Immature natural killer cell (primary cell): Measurements from ENCODE around the gene ENTHD1. TPM values are rescaled to one million over a fixed set of nuclear protein-coding genes. Genes with fewer than 3 reads are reported as not detected.

Experiments used
- DNase-seq, 3 donors: peaks; one replicate each; pipeline ENCODE4 v3.0.0; 2022; ENCODE audit warnings: mixed read lengths in 1 of 3
- H3K27ac Mint-ChIP-seq, 6 donors: one replicate each; pipeline ENCODE4 v1.8.0; 2020; ENCODE audit warnings: mixed read lengths in 6 of 6, mild to moderate bottlenecking in 5 of 6, inconsistent platforms in 4 of 6, moderate library complexity in 3 of 6
- H3K27me3 Mint-ChIP-seq, 3 donors: one replicate each; pipeline ENCODE4 v1.8.0; 2020 to 2021; ENCODE audit warnings: low read depth in 3 of 3, mild to moderate bottlenecking in 3 of 3, mixed read lengths in 3 of 3, moderate library complexity in 3 of 3, inconsistent platforms in 1 of 3
- H3K36me3 Mint-ChIP-seq, 3 donors: one replicate each; pipeline ENCODE4 v1.8.0; 2020; ENCODE audit warnings: mixed read lengths in 3 of 3, inconsistent platforms in 2 of 3, mild to moderate bottlenecking in 2 of 3
- H3K4me1 Mint-ChIP-seq, 2 donors: one replicate each; pipeline ENCODE4 v1.8.0; 2020; ENCODE audit warnings: inconsistent platforms in 2 of 2, mild to moderate bottlenecking in 2 of 2, mixed read lengths in 2 of 2, moderate library complexity in 1 of 2
- H3K4me3 Mint-ChIP-seq, 5 donors: one replicate each; pipeline ENCODE4 v1.8.0; 2020; ENCODE audit warnings: mild to moderate bottlenecking in 5 of 5, mixed read lengths in 5 of 5, inconsistent platforms in 3 of 5, moderate library complexity in 3 of 5
- H3K9me3 Mint-ChIP-seq, 6 donors: one replicate each; pipeline ENCODE4 v1.8.0; 2020; ENCODE audit warnings: mild to moderate bottlenecking in 6 of 6, mixed read lengths in 6 of 6, inconsistent platforms in 4 of 6, moderate library complexity in 3 of 6
- polyA plus RNA-seq, 3 donors: library from polyadenylated mRNA; unstranded; fragments of 300-500 nt; fragmentation: Illumina TruSeq; gene quantifications; one replicate each; pipeline ENCODE4 v1.2.3, GENCODE V29; 2021

ENTHD1 gene
- polyA plus RNA-seq, 3 donors from 2014 or later: not detected

DNA sequence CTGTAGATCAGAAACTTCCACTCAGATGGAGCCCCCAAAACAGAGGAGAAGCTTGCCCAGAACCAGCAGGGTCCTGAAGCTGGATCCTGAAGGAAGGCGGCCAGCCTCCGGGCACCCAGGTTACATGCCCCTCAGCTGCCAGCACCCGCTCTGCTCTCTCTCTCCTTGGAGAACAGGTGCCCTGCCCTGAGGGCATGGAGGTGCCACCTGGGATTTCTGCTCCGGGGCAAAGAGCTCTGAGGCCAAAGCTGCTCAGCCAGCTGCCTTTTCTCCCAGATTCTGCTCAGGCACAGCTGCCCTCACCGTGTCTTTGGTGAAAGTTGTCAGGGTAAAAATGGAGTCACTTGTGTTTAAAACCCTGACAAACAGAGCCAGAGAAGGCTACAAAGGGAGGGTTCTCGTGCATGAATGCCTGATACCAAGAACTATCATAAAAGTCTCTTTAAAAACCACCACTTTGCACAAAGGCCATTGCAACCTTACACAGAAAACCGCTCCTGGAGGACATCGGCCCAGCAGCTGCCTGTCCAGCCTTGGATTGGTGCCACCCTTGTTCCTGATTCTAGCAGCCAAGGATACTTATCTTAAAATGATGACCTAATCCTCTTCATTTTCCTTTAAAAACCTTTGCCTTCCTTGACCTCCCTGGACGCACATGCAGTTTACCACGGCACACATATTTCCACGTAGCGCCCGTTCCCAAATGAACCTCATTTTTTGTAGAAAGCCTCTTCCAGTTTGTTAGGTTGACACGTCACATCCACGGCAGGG is 183.0 kb downstream of the ENTHD1 start:
- H3K27me3 Mint-ChIP-seq: peaks cover 2 to 5% (median 3%) of the 10 kb centered on the region in 3 donors
- no peak overlapping the region for H3K27ac Mint-ChIP-seq
- H3K4me3 Mint-ChIP-seq: no peak overlapping the region
- DNase-seq: no peak
- no peaks in the 10 kb centered on the region for H3K36me3 Mint-ChIP-seq
- no peaks in the 10 kb centered on the region for H3K4me1 Mint-ChIP-seq
- peaks cover 0 to 1% (median 0%) of the 10 kb centered on the region in 6 donors for H3K9me3 Mint-ChIP-seq

DNA sequence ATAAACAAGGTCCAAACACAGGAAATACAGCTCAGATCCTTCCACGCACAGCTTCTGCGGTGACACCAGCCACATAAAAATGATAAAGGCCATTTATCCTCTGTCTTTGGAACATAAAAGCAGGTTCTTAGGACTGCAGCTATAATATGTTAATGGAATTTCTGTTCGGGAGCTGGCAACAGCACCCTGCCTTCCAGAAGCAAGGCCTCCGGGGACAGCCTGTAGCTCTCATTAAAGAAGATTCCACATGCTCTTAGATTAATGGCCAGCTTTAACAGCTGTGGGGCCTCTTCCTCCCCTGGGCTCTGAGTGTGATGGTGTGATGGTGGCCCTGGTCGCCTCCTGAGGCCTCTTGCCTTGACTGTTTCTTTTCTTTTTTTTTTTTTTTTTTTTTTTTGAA is 185.7 kb downstream of the ENTHD1 start:
- H3K36me3 Mint-ChIP-seq: no peaks in the 10 kb centered on the region
- no peaks in the 10 kb centered on the region for H3K4me1 Mint-ChIP-seq
- no peak overlapping the region for H3K4me3 Mint-ChIP-seq
- peaks cover 0 to 1% (median 0%) of the 10 kb centered on the region in 6 donors for H3K9me3 Mint-ChIP-seq
- DNase-seq: no peak
- H3K27me3 Mint-ChIP-seq: peaks cover 2 to 5% (median 3%) of the 10 kb centered on the region in 3 donors
- no peak overlapping the region for H3K27ac Mint-ChIP-seq

DNA sequence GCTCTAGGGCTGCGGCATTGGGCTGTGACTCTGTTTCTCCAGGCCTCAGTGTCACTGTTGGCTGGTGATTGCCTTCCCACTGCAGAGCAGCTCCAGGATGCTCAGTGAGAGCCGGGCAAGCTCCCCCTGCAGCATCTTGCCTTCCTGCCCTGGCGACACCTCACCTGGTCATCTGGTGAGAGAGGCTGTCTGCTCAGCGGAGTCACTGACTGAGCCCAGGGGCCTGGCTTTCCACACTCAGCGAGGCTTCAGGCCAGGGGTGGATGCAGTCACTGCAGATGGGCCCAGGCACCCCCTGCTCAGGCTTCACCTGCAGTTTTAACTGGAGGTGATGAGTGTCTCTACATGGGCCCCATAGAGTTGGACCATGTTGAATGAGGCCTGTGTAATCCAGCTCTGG is 186.2 kb downstream of the ENTHD1 start:
- Mint-ChIP-seq H3K4me3 (no peak overlapping the region), H3K4me1 (no peaks in the 10 kb centered on the region), H3K27ac (no peak overlapping the region), H3K27me3 (peaks cover 3 to 5% (median 3%) of the 10 kb centered on the region in 3 donors), H3K36me3 (no peaks in the 10 kb centered on the region), H3K9me3 (peaks cover 0 to 1% (median 0%) of the 10 kb centered on the region in 6 donors)
- DNase-seq: no peak

DNA sequence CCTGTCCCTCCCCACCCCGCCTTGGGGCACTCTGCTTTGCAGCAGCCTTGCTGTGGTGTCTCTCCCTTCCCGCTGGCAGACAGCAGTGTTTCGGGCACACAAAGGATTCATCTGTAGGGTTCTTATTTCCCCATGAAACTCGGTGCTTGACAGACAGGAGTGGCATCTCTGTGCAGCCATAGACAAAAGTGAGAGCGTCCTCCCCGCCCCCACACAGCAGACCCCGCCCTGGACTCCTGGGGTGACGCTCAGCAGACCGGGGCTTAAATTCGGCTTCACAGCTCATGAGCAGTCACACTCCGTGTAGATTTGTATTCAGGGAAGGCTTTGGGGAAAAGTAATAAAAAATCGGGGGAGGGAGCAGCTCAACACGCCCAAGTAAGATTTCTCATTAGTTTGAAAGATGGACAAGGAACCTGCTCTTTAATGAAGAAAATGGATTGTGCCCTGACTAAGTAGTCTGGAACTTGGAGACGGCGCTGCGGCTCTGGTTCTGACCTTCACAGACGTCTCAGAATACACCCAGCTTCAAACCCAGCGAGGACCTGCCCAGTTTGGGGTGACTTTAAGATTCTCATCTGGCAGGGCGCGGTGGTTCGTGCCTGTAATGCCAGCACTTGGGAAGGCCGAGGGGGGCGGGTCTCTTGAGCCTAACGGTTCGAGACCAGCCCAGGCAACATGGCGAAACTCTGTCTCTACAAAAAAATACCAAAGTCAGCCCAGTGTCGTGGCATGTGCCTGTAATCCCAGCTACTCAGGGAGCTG is 187.0 kb downstream of the ENTHD1 start:
- Mint-ChIP-seq H3K9me3 (no peaks in the 10 kb centered on the region), H3K4me1 (no peaks in the 10 kb centered on the region), H3K4me3 (no peak overlapping the region), H3K36me3 (no peaks in the 10 kb centered on the region), H3K27me3 (peaks cover 1 to 7% (median 5%) of the 10 kb centered on the region in 3 donors), H3K27ac (no peak overlapping the region)
- no peak for DNase-seq

DNA sequence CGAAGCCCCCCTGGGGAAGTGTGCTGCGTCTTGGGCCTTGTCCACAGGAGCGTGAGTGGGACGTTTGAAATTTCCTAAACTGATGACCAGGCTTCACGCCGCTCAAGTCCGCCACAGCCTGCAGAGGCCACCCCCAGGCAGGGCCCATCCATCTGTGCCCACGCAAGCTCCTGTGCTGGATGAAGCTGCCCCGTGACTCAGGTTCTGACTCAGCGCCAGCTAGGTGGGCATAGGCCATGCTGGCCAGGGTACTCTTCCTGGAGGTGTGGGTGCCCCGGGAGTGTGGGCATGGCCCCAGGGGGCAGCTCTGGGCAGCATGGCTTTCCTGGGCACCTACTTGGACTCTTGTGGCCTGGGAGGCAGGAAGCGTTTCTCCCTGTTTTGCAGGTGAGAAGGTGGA is 188.2 kb downstream of the ENTHD1 start:
- DNase-seq: no peak
- H3K27ac Mint-ChIP-seq: no peak overlapping the region
- no peaks in the 10 kb centered on the region for H3K36me3 Mint-ChIP-seq
- no peak overlapping the region for H3K4me3 Mint-ChIP-seq
- H3K9me3 Mint-ChIP-seq: no peaks in the 10 kb centered on the region
- peaks cover 0 to 7% (median 5%) of the 10 kb centered on the region in 3 donors for H3K27me3 Mint-ChIP-seq
- no peaks in the 10 kb centered on the region for H3K4me1 Mint-ChIP-seq

DNA sequence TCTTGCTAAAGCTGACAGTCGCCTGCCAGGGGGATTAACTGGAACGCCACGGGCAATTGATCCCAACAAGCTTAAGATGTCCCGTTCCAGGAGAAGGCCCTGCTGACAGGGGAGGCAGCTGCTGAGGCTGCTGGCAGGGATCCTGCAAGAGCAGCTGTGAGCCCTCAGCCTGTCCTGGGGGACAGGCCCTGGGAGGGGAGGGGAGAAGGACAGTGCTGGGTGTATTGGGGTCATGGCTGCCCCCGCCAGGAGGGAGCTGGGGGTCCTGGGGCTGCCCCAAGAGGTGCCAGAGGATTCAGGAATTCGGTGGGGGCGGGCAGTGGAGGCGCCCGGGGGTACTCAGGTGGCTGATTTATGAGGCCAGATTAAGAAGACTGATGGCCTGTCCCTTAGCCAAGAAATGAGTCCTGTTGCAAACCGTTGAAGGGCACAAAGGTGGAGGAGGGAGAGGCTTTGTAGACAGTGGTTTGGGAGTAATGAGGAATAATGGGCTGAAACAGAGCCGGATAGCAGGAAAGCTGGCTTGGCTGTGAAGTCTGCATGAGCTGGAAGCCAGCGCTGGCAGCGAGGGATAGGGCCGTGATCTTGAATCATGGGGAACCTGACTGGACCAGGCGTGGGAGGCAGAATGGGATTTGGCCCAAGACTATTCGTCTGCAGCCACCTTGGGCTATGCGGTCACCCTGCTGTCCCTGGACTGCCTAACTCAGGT is 189.5 kb downstream of the ENTHD1 start:
- Mint-ChIP-seq H3K4me3 (no peak overlapping the region), H3K4me1 (no peaks in the 10 kb centered on the region), H3K27ac (no peak overlapping the region), H3K9me3 (no peaks in the 10 kb centered on the region), H3K27me3 (peaks cover 0 to 5% (median 2%) of the 10 kb centered on the region in 3 donors), H3K36me3 (no peaks in the 10 kb centered on the region)
- DNase-seq: no peak

DNA sequence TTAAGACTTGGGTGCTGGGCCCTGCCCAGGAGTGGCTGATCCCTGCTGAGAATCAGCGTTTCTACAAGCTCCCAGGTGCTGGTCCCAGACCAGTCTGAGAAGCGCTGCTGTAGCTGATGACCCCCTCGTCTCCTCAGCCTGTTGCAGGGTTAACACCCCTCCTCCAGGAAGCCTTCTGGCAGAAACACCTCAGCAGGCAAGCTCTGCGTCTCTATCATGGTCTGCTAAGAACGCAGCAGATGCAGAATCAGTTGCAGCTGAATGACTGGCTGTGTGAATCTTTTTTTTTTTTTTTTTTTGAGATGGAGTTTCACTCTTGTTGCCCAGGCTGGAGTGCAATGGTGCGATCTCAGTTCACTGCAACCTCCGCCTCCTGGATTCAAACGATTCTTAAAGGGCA is 190.5 kb downstream of the ENTHD1 start:
- H3K27me3 Mint-ChIP-seq: peaks cover 0 to 5% (median 4%) of the 10 kb centered on the region in 3 donors

DNA sequence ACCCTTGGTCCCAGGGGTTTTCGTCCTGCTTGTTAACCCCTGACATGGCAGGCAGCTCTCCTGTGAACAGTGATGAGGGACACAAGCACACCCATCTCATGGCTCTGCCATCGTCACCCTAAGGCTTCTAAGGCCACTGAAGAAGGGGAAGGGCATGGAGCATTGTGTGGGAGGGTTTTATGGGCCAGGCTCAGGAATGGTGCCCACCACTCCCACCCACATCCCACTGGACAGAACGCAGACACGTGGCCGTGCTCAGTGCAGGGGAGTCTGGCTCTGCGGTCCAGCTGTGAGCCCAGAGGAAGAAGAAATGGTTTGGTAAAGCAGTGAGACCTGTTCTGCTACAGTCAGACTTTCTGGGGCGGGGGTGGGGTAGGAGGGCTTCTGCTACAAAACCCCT is 193.0 kb downstream of the ENTHD1 start:
- no peaks in the 10 kb centered on the region for H3K9me3 Mint-ChIP-seq
- H3K4me3 Mint-ChIP-seq: no peak overlapping the region
- H3K4me1 Mint-ChIP-seq: no peaks in the 10 kb centered on the region
- no peak overlapping the region for H3K27ac Mint-ChIP-seq
- no peaks in the 10 kb centered on the region for H3K36me3 Mint-ChIP-seq
- peaks cover 0 to 5% (median 4%) of the 10 kb centered on the region in 3 donors for H3K27me3 Mint-ChIP-seq
- DNase-seq: no peak

More for the DNA sequence above, 190.5 kb downstream of the ENTHD1 start:
- H3K36me3 Mint-ChIP-seq: no peaks in the 10 kb centered on the region
- H3K9me3 Mint-ChIP-seq: no peaks in the 10 kb centered on the region
- DNase-seq: no peak
- H3K4me1 Mint-ChIP-seq: no peaks in the 10 kb centered on the region
- H3K27ac Mint-ChIP-seq: no peak overlapping the region
- H3K4me3 Mint-ChIP-seq: no peak overlapping the region

DNA sequence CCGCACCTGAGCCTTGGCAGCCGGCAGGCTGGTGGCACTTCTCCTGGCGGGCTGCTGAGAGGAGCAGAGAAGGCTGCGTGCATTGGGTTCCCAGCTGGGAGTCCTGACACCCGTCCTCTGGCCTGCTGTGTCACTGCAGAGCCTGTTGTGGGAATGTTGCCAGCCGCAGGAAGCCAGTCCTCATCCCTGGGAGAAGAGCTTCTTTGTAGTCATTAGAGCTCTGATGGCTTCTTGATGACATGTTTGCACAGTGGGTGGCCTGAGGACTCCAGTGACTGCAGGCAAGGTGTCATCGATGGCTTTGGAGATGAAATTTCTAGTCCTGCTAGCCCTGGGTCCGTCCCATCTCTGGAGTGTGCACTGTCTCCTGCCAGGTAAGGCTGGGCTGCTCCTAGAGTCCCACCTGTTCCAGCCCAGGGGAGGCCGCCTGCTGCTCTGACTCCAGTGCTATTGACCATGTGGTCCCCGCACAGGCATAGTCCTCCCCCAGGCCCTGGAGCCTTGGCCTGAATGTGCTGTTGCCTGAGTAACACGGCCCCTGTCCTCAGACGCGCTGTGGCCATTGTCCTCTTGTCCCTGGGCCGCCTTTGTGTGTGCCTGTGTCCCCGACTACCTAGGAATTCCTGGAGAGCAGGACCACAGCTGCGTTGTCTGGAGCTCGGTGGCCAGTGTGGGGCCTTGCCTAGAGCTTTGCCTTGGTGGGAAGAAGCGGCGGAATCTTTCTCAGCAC is 193.8 kb downstream of the ENTHD1 start:
- peaks cover 0 to 5% (median 4%) of the 10 kb centered on the region in 3 donors for H3K27me3 Mint-ChIP-seq
- no peak for DNase-seq
- H3K4me1 Mint-ChIP-seq: no peaks in the 10 kb centered on the region
- no peaks in the 10 kb centered on the region for H3K9me3 Mint-ChIP-seq
- no peaks in the 10 kb centered on the region for H3K36me3 Mint-ChIP-seq
- H3K4me3 Mint-ChIP-seq: no peak overlapping the region
- no peak overlapping the region for H3K27ac Mint-ChIP-seq

DNA sequence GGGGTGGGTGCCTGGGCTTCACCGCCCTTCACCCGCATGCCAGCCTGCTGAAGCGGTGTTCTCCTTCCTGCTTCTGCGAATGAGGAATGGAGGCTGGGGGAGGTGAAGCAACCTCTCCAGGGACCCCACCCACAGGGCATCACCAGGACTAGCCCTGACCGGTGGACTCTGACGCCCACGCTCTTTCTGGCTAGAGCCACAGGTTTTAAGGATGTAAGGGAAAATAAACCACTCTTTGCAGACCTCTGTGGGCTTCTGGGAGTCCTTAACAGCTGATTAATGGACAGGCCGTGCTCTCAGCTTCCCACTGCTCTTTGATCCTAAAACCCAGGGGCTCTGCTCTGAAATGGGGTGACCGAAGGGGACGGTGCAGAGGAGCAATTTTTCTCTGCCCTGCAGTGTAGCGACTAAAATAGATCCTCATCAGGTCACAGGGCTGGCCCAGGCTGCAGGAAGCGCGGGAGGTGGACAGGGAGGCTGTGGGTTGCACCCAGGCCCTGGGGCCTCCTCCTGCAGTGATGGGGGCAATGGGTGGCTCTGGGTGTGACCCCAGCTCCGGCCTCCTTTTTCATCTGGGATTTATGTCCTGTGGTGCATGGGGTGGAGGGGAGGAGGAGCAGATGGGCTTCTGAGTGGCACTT is 195.7 kb downstream of the ENTHD1 start:
- no peak overlapping the region for H3K27ac Mint-ChIP-seq
- no peaks in the 10 kb centered on the region for H3K36me3 Mint-ChIP-seq
- H3K4me1 Mint-ChIP-seq: no peaks in the 10 kb centered on the region
- peaks cover 4 to 8% (median 5%) of the 10 kb centered on the region in 3 donors for H3K27me3 Mint-ChIP-seq
- no peaks in the 10 kb centered on the region for H3K9me3 Mint-ChIP-seq
- no peak for DNase-seq
- no peak overlapping the region for H3K4me3 Mint-ChIP-seq

DNA sequence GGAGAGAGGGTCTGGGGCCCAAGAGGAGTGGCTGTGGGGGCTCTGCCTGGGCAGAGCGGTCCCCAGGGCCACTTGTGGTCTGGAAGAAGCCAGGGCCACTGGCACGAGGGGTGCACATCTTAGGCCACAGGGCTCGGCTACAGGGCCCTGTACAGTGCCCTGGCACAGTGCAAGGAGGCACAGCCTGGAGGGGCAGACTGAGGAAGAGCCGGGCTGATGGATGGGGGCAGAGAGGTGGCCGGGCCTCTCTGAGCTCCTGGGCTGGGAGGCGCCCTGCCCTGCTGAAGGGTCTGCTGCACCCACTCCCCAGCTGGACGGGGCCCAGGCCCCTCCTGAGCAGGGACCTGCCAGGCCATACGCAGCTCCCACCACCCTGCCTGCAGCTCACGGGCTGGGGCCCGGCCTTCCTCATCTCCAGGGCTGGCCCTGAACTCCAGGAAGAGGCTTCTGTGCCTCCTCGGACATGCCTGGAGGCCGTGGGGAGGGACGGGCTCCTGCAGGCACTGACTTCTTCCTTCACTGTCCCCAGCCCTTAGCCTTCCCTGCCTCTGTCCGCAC is 199.5 kb downstream of the ENTHD1 start:
- no peaks in the 10 kb centered on the region for H3K4me1 Mint-ChIP-seq
- DNase-seq: no peak
- no peaks in the 10 kb centered on the region for H3K9me3 Mint-ChIP-seq
- H3K27me3 Mint-ChIP-seq: peaks cover 0 to 19% (median 6%) of the 10 kb centered on the region in 3 donors
- H3K36me3 Mint-ChIP-seq: no peaks in the 10 kb centered on the region
- no peak overlapping the region for H3K27ac Mint-ChIP-seq
- H3K4me3 Mint-ChIP-seq: no peak overlapping the region
